ENCODE measurements around the gene MAN2B2. TPM values are rescaled to one million over a fixed set of nuclear protein-coding genes. Genes with fewer than 3 reads are reported as not detected.

Gene MAN2B2
- total and polyA plus RNA-seq, 7 experiments from 2014 or later: 10.5 to 56.2 (median 32.3) TPM

- CTCF ChIA-PET: no interaction called here
- Histone ChIP-seq H3K36me3 (ENCODE audit: control insufficient read depth in 2 of 3, insufficient read depth in 3 of 3, low read length in 3 of 3) (peaks cover 5 to 83% (median 8%) of the 10 kb centered on the region in 3 experiments), H3K4me3 (ENCODE audit: low read length) (no peak overlapping the region), H3K9me3 (ENCODE audit: control insufficient read depth in 2 of 3, low read length in 3 of 3) (no peaks in the 10 kb centered on the region), H3K27me3 (ENCODE audit: control insufficient read depth in 2 of 2, insufficient read depth in 2 of 2, low read length in 2 of 2) (no peaks in the 10 kb centered on the region), H3K4me1 (ENCODE audit: control insufficient read depth in 2 of 2, insufficient read depth in 2 of 2, low read length in 2 of 2) (no peaks in the 10 kb centered on the region), H3K27ac (ENCODE audit: low read depth, low read length) (no peak overlapping the region)
- DNase-seq: no peak
- H3K4me1 Mint-ChIP-seq: peaks cover 0 to 2% (median 0%) of the 10 kb centered on the region in 7 donors
- H3K27me3 Mint-ChIP-seq: no peaks in the 10 kb centered on the region
- intact Hi-C loops (cut with micrococcal nuclease): no loop called here
- H3K9me3 Mint-ChIP-seq: no peaks in the 10 kb centered on the region
- H3K27ac Mint-ChIP-seq: no peak overlapping the region
- peaks cover 1 to 46% (median 15%) of the 10 kb centered on the region in 5 donors for H3K36me3 Mint-ChIP-seq
- ATAC-seq: no peak
- POLR2A ChIA-PET: no interaction called here
- no peak overlapping the region for H3K4me3 Mint-ChIP-seq
Measured at GRCh38 chr4:6594341-6594740, 19.4 kb downstream of the MAN2B2 start.

GRCh38 chr4:6594826-6595355 lies 19.9 kb downstream of the MAN2B2 start:
- Mint-ChIP-seq H3K36me3 (peaks cover 3 to 47% (median 15%) of the 10 kb centered on the region in 5 donors), H3K27ac (no peak overlapping the region), H3K9me3 (no peaks in the 10 kb centered on the region), H3K27me3 (no peaks in the 10 kb centered on the region), H3K4me3 (no peak overlapping the region), H3K4me1 (peaks cover 0 to 2% (median 0%) of the 10 kb centered on the region in 7 donors)
- no peak for ATAC-seq
- CTCF ChIA-PET: no interaction called here
- no peaks in the 10 kb centered on the region for H3K4me1 ChIP-seq (ENCODE audit: control insufficient read depth in 2 of 2, insufficient read depth in 2 of 2, low read length in 2 of 2)
- H3K27me3 ChIP-seq (ENCODE audit: control insufficient read depth in 2 of 2, insufficient read depth in 2 of 2, low read length in 2 of 2): no peaks in the 10 kb centered on the region
- H3K27ac ChIP-seq (ENCODE audit: low read depth, low read length): no peak overlapping the region
- no peak overlapping the region for H3K4me3 ChIP-seq (ENCODE audit: low read length)
- POLR2A ChIA-PET: no interaction called here
- intact Hi-C loops (cut with micrococcal nuclease): no loop called here
- no peaks in the 10 kb centered on the region for H3K9me3 ChIP-seq (ENCODE audit: control insufficient read depth in 2 of 3, low read length in 3 of 3)
- H3K36me3 ChIP-seq (ENCODE audit: control insufficient read depth in 2 of 3, insufficient read depth in 3 of 3, low read length in 3 of 3): peaks cover 5 to 82% (median 8%) of the 10 kb centered on the region in 3 experiments
- no peak for DNase-seq

DNA sequence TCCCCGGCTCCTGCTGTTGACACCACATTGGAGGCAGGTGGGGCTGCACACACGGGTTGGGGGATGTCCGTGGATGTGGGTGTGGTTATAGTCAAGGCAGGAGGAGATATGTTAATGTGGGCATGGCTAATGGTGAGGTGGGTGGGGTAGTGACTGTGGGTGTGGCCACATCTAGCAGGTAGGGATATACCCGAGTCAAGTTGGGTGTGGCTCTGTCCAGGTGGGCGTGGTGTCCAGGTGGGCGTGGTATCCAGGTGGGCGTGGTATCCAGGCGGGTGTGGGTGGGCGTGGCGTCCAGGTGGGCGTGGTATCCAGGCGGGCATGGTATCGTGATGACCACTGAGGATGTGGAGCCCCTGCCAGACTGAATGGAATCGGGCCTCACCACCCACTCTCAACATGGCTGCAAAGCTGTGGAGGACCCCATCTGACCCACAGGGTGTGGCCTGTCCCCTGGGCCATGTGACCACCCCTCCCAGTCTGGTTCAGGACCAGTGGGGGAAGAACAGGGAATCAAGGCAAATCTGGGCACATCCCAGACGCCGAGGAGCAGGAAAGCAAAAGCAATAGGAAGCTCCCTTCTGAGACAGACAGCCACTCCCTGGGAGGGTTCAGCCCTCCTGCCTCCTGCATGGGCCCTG lies 21.0 kb downstream of the MAN2B2 start:
- no peaks in the 10 kb centered on the region for H3K9me3 ChIP-seq (ENCODE audit: control insufficient read depth in 2 of 3, low read length in 3 of 3)
- ATAC-seq (peak; percentile 15), DNase-seq (no peak)
- ChIA-PET CTCF (no interaction called here), POLR2A (no interaction called here)
- intact Hi-C loops (cut with micrococcal nuclease): no loop called here
- peaks cover 5 to 85% (median 13%) of the 10 kb centered on the region in 3 experiments for H3K36me3 ChIP-seq (ENCODE audit: control insufficient read depth in 2 of 3, insufficient read depth in 3 of 3, low read length in 3 of 3)
- no peaks in the 10 kb centered on the region for H3K4me1 ChIP-seq (ENCODE audit: control insufficient read depth in 2 of 2, insufficient read depth in 2 of 2, low read length in 2 of 2)
- H3K27me3 ChIP-seq (ENCODE audit: control insufficient read depth in 2 of 2, insufficient read depth in 2 of 2, low read length in 2 of 2): no peaks in the 10 kb centered on the region
- Mint-ChIP-seq H3K4me1 (peaks cover 0 to 2% (median 0%) of the 10 kb centered on the region in 7 donors), H3K36me3 (peaks cover 3 to 54% (median 16%) of the 10 kb centered on the region in 5 donors), H3K9me3 (no peaks in the 10 kb centered on the region), H3K4me3 (no peak overlapping the region), H3K27me3 (no peaks in the 10 kb centered on the region), H3K27ac (no peak overlapping the region)
- H3K4me3 ChIP-seq (ENCODE audit: low read length): no peak overlapping the region
- H3K27ac ChIP-seq (ENCODE audit: low read depth, low read length): no peak overlapping the region

DNA sequence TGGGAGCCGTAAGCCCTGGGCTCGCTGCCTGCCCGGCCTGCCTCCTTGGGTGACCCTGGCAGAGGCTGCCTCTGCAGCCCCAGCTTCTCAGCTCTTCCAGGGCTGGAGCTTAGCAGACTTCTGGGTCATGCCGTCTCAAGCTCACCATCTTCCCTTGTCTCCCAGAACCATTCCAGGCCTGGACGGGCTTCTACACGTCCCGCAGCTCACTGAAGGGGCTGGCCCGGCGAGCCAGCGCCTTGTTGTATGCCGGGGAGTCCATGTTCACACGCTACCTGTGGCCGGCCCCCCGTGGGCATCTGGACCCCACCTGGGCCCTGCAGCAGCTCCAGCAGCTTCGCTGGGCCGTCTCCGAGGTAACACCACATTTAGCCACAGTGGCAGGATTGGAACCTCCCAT lies 22.0 kb downstream of the MAN2B2 start:
- Histone ChIP-seq H3K27me3 (ENCODE audit: control insufficient read depth in 2 of 2, insufficient read depth in 2 of 2, low read length in 2 of 2) (no peaks in the 10 kb centered on the region), H3K27ac (ENCODE audit: low read depth, low read length) (no peak overlapping the region), H3K9me3 (ENCODE audit: control insufficient read depth in 2 of 3, low read length in 3 of 3) (no peaks in the 10 kb centered on the region), H3K4me3 (ENCODE audit: low read length) (no peak overlapping the region), H3K4me1 (ENCODE audit: control insufficient read depth in 2 of 2, insufficient read depth in 2 of 2, low read length in 2 of 2) (no peaks in the 10 kb centered on the region), H3K36me3 (ENCODE audit: control insufficient read depth in 2 of 3, insufficient read depth in 3 of 3, low read length in 3 of 3) (peaks cover 5 to 85% (median 19%) of the 10 kb centered on the region in 3 experiments)
- no peak overlapping the region for H3K27ac Mint-ChIP-seq
- H3K27me3 Mint-ChIP-seq: no peaks in the 10 kb centered on the region
- ChIA-PET POLR2A (no interaction called here), CTCF (no interaction called here)
- no peaks in the 10 kb centered on the region for H3K9me3 Mint-ChIP-seq
- peaks cover 0 to 2% (median 0%) of the 10 kb centered on the region in 7 donors for H3K4me1 Mint-ChIP-seq
- ATAC-seq (no peak), DNase-seq (no peak)
- no peak overlapping the region for H3K4me3 Mint-ChIP-seq
- intact Hi-C loops (cut with micrococcal nuclease): no loop called here
- peaks cover 5 to 58% (median 23%) of the 10 kb centered on the region in 5 donors for H3K36me3 Mint-ChIP-seq

- no peaks in the 10 kb centered on the region for H3K27me3 ChIP-seq (ENCODE audit: control insufficient read depth in 2 of 2, insufficient read depth in 2 of 2, low read length in 2 of 2)
- DNase-seq: no peak
- no peaks in the 10 kb centered on the region for H3K27me3 Mint-ChIP-seq
- H3K4me1 Mint-ChIP-seq: no peaks in the 10 kb centered on the region
- peaks cover 5 to 90% (median 23%) of the 10 kb centered on the region in 3 experiments for H3K36me3 ChIP-seq (ENCODE audit: control insufficient read depth in 2 of 3, insufficient read depth in 3 of 3, low read length in 3 of 3)
- ChIA-PET POLR2A (no interaction called here), CTCF (no interaction called here)
- no peaks in the 10 kb centered on the region for H3K9me3 ChIP-seq (ENCODE audit: control insufficient read depth in 2 of 3, low read length in 3 of 3)
- H3K27ac Mint-ChIP-seq: no peak overlapping the region
- H3K36me3 Mint-ChIP-seq: peaks cover 8 to 61% (median 25%) of the 10 kb centered on the region in 5 donors
- H3K4me1 ChIP-seq (ENCODE audit: control insufficient read depth in 2 of 2, insufficient read depth in 2 of 2, low read length in 2 of 2): no peaks in the 10 kb centered on the region
- intact Hi-C loops (cut with micrococcal nuclease): no loop called here
- no peak overlapping the region for H3K4me3 Mint-ChIP-seq
- H3K4me3 ChIP-seq (ENCODE audit: low read length): no peak overlapping the region
- ATAC-seq: no peak
- no peak overlapping the region for H3K27ac ChIP-seq (ENCODE audit: low read depth, low read length)
- H3K9me3 Mint-ChIP-seq: no peaks in the 10 kb centered on the region
Measured at GRCh38 chr4:6598127-6598526, 23.1 kb downstream of the MAN2B2 start.

DNA sequence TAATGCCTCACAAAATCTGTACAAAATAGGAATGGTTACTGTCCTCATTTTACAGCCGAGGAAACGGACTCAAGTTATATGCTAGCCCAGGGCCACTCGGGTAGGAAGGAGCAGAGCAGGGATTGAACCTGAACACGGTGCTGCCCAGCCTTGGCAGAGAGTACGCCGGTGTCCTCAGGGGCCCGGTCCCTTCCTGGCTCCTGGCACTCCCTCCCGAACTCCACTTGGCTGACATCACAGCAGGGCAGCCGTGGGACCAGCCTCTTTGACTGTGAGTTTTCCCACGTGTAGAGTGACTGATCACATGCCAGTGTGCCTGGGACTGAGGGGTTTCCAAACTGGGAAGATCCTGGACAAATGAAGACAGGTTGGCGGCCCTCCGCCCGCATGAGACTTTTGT lies 23.7 kb downstream of the MAN2B2 start:
- Histone ChIP-seq H3K4me3 (ENCODE audit: low read length) (no peak overlapping the region), H3K9me3 (ENCODE audit: control insufficient read depth in 2 of 3, low read length in 3 of 3) (no peaks in the 10 kb centered on the region), H3K4me1 (ENCODE audit: control insufficient read depth in 2 of 2, insufficient read depth in 2 of 2, low read length in 2 of 2) (no peaks in the 10 kb centered on the region), H3K27me3 (ENCODE audit: control insufficient read depth in 2 of 2, insufficient read depth in 2 of 2, low read length in 2 of 2) (no peaks in the 10 kb centered on the region), H3K27ac (ENCODE audit: low read depth, low read length) (no peak overlapping the region), H3K36me3 (ENCODE audit: control insufficient read depth in 2 of 3, insufficient read depth in 3 of 3, low read length in 3 of 3) (peaks cover 5 to 90% (median 23%) of the 10 kb centered on the region in 3 experiments)
- H3K4me1 Mint-ChIP-seq: peaks cover 0 to 2% (median 0%) of the 10 kb centered on the region in 7 donors
- ChIA-PET CTCF (no interaction called here), POLR2A (no interaction called here)
- intact Hi-C loops (cut with micrococcal nuclease): no loop called here
- H3K9me3 Mint-ChIP-seq: peaks cover 0 to 3% (median 0%) of the 10 kb centered on the region in 11 donors
- H3K27ac Mint-ChIP-seq: no peak overlapping the region
- no peaks in the 10 kb centered on the region for H3K27me3 Mint-ChIP-seq
- no peak overlapping the region for H3K4me3 Mint-ChIP-seq
- ATAC-seq: no peak
- H3K36me3 Mint-ChIP-seq: peaks cover 10 to 65% (median 28%) of the 10 kb centered on the region in 5 donors
- DNase-seq: no peak

All from naive thymus-derived CD4-positive, alpha-beta T cell (primary cell).